Inflammatory macrophage (primary cell): Measurements from ENCODE around the gene SHMT1.
A peak's percentile ranks its signal among the peaks of the same experiment; 100 is the strongest.
"Not testable (repeated sequence)": the region's sequence is repeated elsewhere in the genome, so short reads cannot be mapped to it uniquely, and the experiment has no call there.

ENCODE experiments used
- DNase-seq, 2 donors: peaks; one replicate each; pipeline ENCODE4 v3.0.0-alpha.2; 2020 to 2022
- total RNA-seq, 18 experiments: gene quantifications; one replicate each; lab custom pipeline; 2026; ENCODE audit warnings: mixed read lengths in 6 of 18, inconsistent platforms in 2 of 18; lab: John Stamatoyannopoulos, UW

The SHMT1 gene
- 2.5 to 19.9 (median 10.9) reads per million in 18 experiments for total RNA-seq

GRCh38 chr17:18363101-18364049 lies at the start of gene SHMT1:
SHMT1 (minus strand) TSS chr17:18363550; CDS start chr17:18355981, 7,569 bp downstream.
- peak; percentile 85 to 93 for DNase-seq

GRCh38 chr17:18412001-18412538 lies 48.7 kb upstream of the SHMT1 start:
- not testable (repeated sequence) for DNase-seq

GRCh38 chr17:18411377-18411864 lies 48.1 kb upstream of the SHMT1 start:
- DNase-seq, result peak in 1 of 2 donors; percentile 0

GRCh38 chr17:18410736-18411135 lies 47.4 kb upstream of the SHMT1 start:
- not testable (repeated sequence) for DNase-seq

- DNase-seq, result peak; percentile 15 to 25
These were observed 46.0 kb upstream of the SHMT1 start for GRCh38 chr17:18409321-18409720.

GRCh38 chr17:18408906-18409305 lies 45.6 kb upstream of the SHMT1 start:
- DNase-seq, result peak; percentile 50 to 56

- not testable (repeated sequence) for DNase-seq
These were observed 40.3 kb upstream of the SHMT1 start for GRCh38 chr17:18403604-18404003.

- peak; percentile 20 to 48 for DNase-seq
These were observed 39.8 kb upstream of the SHMT1 start for GRCh38 chr17:18403166-18403565.

- not testable (repeated sequence) for DNase-seq
These were observed 38.7 kb upstream of the SHMT1 start for GRCh38 chr17:18401872-18402590.

- not testable (repeated sequence) for DNase-seq
These were observed 25.4 kb upstream of the SHMT1 start for GRCh38 chr17:18388728-18389127.

GRCh38 chr17:18388266-18388665 lies 24.9 kb upstream of the SHMT1 start:
- not testable (repeated sequence) for DNase-seq

- not testable (repeated sequence) for DNase-seq
These were observed 24.2 kb upstream of the SHMT1 start for GRCh38 chr17:18387583-18387982.

- DNase-seq, result not testable (repeated sequence)
These were observed 20.9 kb upstream of the SHMT1 start for GRCh38 chr17:18384271-18384670.

- DNase-seq, result not testable (repeated sequence)
These were observed 19.7 kb upstream of the SHMT1 start for GRCh38 chr17:18383079-18383481.

GRCh38 chr17:18382441-18383078 lies 19.2 kb upstream of the SHMT1 start:
- no peak for DNase-seq

- no peak for DNase-seq
These were observed 18.5 kb upstream of the SHMT1 start for GRCh38 chr17:18381953-18382245.

- DNase-seq, result no peak
These were observed 18.0 kb upstream of the SHMT1 start for GRCh38 chr17:18381158-18381952.

- no peak for DNase-seq
These were observed 17.3 kb upstream of the SHMT1 start for GRCh38 chr17:18380471-18381157.

GRCh38 chr17:18379246-18380146 lies 16.1 kb upstream of the SHMT1 start:
- no peak for DNase-seq

- DNase-seq, result not testable (repeated sequence)
These were observed 15.3 kb upstream of the SHMT1 start for GRCh38 chr17:18378614-18379013.
